RPMI7951 (cell line): Measurements from ENCODE around the gene STEAP4. TPM values are rescaled to one million over a fixed set of nuclear protein-coding genes. Genes with fewer than 3 reads are reported as not detected.
"Not testable (repeated sequence)": the region's sequence is repeated elsewhere in the genome, so short reads cannot be mapped to it uniquely, and the experiment has no call there.

Experiments
- DNase-seq: peaks from one replicate; pipeline ENCODE4 v3.0.0-alpha.2; 2012; ENCODE audit warnings: low read depth
- total RNA-seq: library from RNA; depleted of rRNA; stranded (reverse); fragments of >200 nt; shearing (Covaris generic); gene quantifications from 2 replicates; pipeline ENCODE4 v1.2.3, GENCODE V29; 2014

Gene STEAP4
- total RNA-seq, 1 experiment from 2014 or later = not detected

DNA sequence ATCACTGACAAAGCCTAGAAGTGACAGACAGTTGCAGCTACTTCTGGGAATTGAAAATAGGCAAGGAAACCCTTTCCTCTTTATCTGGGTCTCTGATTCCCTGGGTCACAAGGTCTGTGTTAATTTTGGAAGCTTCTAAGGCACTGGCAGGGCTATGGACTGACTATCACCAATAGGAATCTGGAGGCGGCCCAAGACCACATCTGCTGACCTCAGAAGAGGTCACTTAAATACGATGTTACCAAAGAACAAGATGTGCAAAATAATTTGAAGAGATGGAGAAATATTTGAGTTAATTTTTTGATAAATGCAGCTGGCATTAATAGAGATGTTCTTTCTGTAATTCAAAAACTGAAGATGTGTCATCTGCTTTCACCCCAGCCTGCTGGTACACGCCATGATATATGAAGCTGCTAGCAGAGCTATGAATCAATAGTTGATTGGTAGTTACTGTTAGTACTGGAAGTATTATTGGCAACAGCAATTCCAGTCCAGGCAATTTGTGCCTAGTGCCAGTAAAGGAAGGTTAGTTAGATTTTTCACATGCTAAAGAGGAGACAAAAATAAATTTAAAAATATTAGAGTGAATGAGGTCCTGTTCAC lies 5.5 kb upstream of the STEAP4 start:
- DNase-seq = no peak

- no peak for DNase-seq
Observed at GRCh38 chr7:88311675-88312036, 5.0 kb upstream of the STEAP4 start.

DNA sequence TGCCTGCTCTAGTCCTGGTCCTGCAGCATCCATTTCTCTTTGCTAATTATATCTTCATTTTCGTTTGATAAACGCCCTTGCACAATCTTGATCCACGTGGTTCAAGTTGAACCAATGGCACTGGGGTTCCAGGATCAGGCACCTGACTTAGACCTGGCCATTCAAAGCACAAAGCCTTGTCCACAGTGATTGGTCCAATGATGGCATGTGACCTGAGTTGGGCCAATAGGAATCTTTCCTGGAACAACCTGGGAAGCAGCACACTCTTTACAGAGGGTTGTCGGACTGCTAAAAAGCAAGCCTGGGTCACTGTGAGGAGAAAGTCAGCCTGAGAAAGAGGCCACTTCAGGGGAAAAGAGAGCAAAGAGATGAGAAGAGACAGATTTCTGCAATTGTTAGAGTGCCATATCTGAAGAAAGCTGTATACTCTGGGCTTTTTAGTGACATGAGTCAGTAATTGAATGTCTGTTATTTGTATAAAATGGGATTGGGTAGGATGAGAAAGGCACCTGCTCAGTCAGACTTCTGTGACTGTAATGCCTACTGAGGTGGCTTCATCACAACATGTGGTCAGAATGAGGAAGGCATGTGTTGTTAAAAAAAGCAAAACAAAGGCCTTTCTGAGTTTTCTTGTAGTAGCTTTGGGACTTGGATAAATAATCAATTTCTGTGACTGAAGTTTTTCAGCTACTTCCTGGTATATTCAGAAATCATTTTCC lies 4.4 kb upstream of the STEAP4 start:
- no peak for DNase-seq

- no peak for DNase-seq
Observed at GRCh38 chr7:88309819-88310218, 3.1 kb upstream of the STEAP4 start.

DNA sequence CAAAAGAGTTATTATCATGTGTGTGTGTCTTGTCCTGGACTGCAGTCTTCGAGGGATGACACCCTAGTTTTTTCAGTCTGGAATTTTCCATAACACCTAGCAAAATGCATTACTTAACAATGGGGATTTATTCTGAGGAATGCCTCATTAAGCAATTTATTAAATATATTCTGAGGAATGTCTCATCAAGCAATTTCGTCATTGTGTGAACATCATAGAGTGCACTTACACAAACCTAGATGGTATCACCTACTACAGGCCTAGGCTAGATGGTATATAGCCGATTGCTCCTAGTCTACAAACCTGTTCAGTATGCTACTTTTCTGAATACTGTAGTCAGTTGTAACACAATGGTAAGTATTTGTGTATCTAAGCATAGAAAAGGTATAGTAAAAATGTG lies 1.1 kb upstream of the STEAP4 start:
- DNase-seq = no peak

DNA sequence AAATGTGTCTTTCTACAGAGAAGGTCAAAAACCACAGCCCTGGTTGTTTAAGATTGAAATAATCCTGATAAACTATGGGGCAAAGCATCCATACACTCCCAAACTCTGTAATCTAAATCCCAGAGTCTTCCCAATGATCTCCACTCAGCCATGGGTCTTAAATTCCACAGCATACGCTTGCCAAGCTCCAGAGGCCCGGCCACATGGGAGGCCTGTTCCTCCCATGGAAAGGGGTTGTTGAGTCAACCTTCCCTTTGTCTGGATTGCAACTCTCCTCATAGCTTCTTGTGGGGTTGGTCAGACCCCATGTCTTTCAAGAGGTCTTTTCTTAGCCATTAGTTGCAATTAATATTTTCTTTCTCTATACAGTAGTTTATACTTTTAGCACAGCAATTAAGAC lies 718 bp upstream of the STEAP4 start:
- DNase-seq = no peak

DNA sequence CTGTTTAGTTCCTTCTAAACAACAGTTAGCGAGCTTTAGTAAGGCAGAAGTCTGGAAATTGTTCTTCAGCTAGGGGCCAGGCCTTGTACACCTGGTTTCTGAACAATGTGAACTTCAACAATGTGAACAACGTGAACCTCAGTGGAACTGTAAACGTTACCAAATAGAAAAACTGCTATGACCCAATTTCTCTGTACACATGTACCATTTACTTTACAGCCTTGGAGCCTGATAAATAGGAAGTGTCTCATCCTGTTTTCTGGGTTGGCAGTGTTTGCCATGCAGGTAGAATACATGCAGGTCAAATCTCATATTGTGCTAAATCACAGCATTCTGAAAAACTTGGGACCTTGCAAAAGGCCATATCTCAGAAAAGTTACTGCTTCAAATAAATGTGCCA lies 1.6 kb downstream of the STEAP4 start:
- no peak for DNase-seq

GRCh38 chr7:88302486-88302885 lies 4.2 kb downstream of the STEAP4 start:
- no peak for DNase-seq

DNA sequence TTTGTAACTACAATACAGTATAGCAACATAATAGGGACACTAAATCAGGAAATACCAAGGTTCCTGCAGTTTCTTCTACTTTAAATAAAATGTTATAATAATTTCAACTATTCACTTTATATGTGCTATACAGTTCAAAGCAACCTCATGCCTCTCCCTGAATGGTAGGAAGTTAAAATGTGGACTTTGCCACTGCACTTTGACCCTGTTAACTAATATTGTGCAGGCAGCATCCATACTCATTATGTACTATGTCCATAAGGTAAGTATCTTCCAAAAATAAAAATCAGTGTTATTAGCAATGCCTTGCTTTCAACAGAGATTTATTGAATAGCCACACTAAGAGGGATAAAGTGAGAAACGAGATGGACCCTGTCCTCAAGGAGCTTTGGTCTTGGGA lies 4.8 kb downstream of the STEAP4 start:
- DNase-seq = no peak

DNA sequence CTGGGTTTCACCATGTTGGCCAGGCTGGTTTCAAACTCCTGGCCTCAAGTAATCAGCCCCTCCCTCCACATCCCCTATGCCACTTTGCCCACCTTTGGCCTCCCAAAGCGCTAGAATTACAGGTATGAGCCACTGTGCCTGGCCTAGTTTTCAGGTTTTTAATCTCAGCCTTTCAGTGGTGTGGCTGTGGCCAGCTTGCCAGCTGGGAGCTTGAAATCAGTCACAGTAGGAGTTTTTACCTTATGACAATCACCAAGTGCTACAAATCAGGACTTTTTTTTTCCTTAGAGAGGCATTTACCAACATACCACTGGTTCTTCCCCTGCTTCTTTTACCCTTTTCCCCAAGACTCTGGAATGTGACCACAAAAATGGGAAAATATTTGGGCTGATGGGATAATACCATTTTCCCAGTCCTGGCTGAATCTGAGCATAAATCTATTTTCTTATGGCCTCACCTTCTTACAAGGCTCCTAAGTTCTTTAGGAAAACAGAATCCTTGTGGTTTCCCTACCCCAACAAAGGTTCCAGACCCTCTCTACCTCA lies 6.2 kb downstream of the STEAP4 start:
- DNase-seq = no peak

- no peak for DNase-seq
Observed at GRCh38 chr7:88299126-88299525, 7.6 kb downstream of the STEAP4 start.

GRCh38 chr7:88293866-88294265 lies 12.8 kb downstream of the STEAP4 start:
- no peak for DNase-seq

DNA sequence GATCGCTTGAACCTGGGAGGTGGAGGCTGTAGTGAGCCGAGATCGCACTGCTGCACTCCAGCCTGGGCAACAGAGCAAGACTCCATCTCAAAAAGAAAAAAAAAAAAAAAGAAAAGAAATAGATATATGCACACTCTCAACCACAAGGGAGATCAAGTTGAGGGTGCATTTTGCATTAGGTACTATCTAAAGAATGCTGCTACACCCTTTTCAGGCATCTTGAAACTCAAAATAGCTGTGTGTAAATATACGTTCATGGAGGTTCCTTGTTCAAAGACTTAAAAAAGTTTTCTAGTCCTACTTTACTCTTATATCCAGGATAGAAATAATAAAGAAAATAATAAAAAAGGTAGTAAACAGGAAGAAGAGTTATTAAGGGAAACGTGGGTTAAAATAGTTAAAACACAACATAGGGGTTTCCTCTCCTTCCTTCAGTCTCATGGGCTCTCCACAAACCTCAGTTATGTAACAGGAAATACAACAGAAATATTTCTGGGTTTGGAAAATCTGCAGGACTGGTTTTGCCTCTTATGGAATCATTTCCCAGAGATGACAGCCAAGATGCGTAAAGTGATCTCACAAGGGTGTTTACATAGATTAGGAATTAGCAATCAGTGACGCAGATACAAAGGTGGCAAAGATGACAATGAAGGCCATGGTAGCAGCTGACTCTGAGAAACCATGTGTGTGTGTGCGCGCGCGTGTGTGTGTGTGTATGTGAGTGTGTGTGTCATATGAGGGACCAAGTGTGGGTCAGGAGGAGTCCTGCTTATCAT lies 15.1 kb downstream of the STEAP4 start:
- no peak for DNase-seq

- DNase-seq = no peak
Observed at GRCh38 chr7:88290491-88290890, 16.2 kb downstream of the STEAP4 start.

- peak; percentile 7 for DNase-seq
Observed at GRCh38 chr7:88289564-88290025, 17.1 kb downstream of the STEAP4 start.

DNA sequence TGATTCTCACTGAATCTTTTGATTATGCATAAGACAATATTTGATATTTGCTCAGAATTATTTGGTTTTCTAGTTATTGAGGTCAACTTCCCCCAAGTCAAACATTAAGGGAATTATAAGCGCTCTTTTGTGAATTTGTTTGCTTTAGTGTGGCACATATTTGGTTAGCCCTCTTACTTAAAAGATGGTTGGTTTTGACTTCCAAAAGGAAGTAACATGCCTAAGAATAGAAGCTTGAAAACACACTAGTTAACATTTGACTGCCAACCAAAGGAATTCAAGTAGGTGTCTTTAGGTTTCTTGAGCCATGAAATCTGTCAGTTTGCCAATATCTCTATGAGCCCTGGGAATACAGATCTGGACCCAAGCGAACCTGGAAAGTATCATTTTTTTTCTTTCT lies 24.9 kb downstream of the STEAP4 start:
- no peak for DNase-seq

DNA sequence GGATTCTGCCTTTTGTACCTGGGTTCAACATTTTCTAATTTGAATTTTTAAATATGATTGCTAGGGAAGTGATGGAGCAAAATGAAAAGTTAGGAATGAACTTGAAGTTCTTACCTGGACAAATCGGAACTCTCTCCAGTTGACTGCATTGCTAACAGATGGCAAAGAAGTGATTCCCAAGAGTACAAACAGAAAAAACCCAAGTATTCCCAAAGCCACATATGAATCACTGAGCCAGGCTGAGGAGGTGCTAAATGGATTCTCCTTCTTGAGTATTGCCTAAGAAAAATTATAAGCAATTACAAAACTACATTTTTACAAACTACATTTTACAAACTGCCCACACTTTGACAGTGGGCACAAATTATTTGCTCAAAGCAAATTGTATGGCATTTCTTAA lies 25.9 kb downstream of the STEAP4 start:
- no peak for DNase-seq

- DNase-seq = no peak
Observed at GRCh38 chr7:88279323-88279722, 27.4 kb downstream of the STEAP4 start.

GRCh38 chr7:88278881-88279280 lies 27.8 kb downstream of the STEAP4 start:
- DNase-seq = no peak

DNA sequence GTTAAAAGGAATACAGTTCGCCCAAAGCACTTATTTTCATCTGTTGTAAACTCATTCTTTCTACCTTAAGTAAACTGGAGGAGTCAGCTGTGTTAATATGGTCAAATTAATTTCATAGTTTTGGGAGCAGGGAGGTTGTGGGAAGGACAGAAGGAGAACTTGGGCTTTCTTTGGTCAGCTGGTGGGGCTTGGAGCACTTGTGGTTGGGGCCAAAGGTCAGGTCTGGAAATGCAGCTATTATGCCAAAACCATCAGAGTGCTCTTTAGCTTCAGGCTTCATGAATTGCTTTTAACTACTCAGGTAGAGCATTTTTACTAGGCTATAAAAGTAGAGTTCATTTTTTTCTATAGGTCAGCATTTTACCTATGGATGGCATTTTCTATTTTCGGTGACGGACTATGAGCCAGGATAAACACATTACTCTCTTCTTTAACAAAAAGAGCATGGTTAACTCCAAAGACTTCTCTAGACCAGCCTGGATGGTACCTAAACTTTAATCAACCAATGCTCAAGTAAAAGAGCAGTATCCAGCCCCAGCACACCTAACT lies 30.0 kb downstream of the STEAP4 start:
- DNase-seq = no peak

GRCh38 chr7:88274856-88275255 lies 31.8 kb downstream of the STEAP4 start:
- not testable (repeated sequence) for DNase-seq

GRCh38 chr7:88269586-88269985 lies 37.1 kb downstream of the STEAP4 start:
- DNase-seq = no peak
